SK-N-SH treated with all-trans-retinoic acid at 6 μM for 48 hours (cell line): ENCODE results near the gene DTX4.

Experiments
- OSR1 ChIP-seq: fragments of 250-450 bp; sonication (Bioruptor Pico); IDR thresholded peaks from 2 replicates; pipeline ENCODE4 v1.8.0; 2022; ENCODE audit warnings: moderate library complexity, mild to moderate bottlenecking, inconsistent platforms
- PATZ1 ChIP-seq: fragments of 250-450 bp; sonication (Bioruptor Pico); IDR thresholded peaks from 2 replicates; pipeline ENCODE4 v1.8.0; 2020; ENCODE audit warnings: mild to moderate bottlenecking, moderate library complexity, borderline replicate concordance

GRCh38 chr11:59154610-59155009 is 17.3 kb upstream of the DTX4 start:
- TF ChIP-seq OSR1 (CRISPR knock-in tag) (no peak), PATZ1 (no peak)
